ENCODE measurements around the gene CALM1.

Gene CALM1

DNA sequence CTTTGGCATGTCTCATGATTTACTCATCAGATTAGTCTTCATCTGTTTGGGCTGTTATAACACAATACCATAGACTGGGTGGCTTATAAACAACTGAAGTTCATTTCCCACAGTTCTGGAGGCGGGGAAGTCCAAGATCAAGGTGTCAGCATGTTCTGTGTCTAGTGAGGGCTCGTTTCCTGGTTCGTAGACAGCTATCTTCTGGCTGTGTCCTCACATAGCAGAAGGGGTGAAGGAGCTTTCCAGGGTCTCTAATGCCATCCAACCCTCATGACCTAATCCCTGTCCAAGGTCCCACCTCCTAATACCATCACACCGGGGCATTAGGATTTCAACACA lies 34.3 kb upstream of the CALM1 start:
- Histone ChIP-seq H3K4me1 (ENCODE audit: control insufficient read depth in 1 of 2, insufficient read depth in 2 of 2, low read length in 2 of 2) (no peaks in the 10 kb centered on the region), H2BK120ac (ENCODE audit: insufficient read depth, low read length, poor library complexity) (no peak overlapping the region), H3K79me1 (ENCODE audit: low read length) (no peaks in the 10 kb centered on the region), H2BK5ac (ENCODE audit: low read depth, low read length, poor library complexity) (no peak overlapping the region), H3K18ac (ENCODE audit: low read length) (no peak overlapping the region), H3K9ac (ENCODE audit: low read length) (no peak overlapping the region), H3K4me3 (ENCODE audit: low read depth, low read length) (no peak overlapping the region), H3K4ac (ENCODE audit: low read depth, low read length) (no peak overlapping the region), H3K4me2 (ENCODE audit: low read length) (no peak overlapping the region), H3K36me3 (ENCODE audit: control insufficient read depth in 1 of 2, insufficient read depth in 2 of 2, low read length in 2 of 2) (no peaks in the 10 kb centered on the region), H3K23ac (ENCODE audit: low read length) (no peak overlapping the region), H3K27me3 (ENCODE audit: insufficient read depth, low read length) (no peaks in the 10 kb centered on the region), H4K8ac (ENCODE audit: low read depth, low read length) (no peak overlapping the region), H3K14ac (ENCODE audit: low read length) (no peak overlapping the region), H2AFZ (ENCODE audit: insufficient read depth, low read length, poor library complexity) (no peak overlapping the region), H4K12ac (ENCODE audit: low read depth, low read length) (no peak overlapping the region), H2AK5ac (ENCODE audit: low read length) (no peak overlapping the region), H3K9me3 (ENCODE audit: insufficient read depth, low read depth, low read length) (no peaks in the 10 kb centered on the region), H4K91ac (ENCODE audit: low read depth, low read length) (no peak overlapping the region), H3K27ac (ENCODE audit: low read depth, low read length) (no peak overlapping the region), H3K79me2 (ENCODE audit: control insufficient read depth, insufficient read depth, low read length, poor library complexity) (no peaks in the 10 kb centered on the region), H2BK12ac (ENCODE audit: low read length) (no peak overlapping the region)
- no peak for DNase-seq
- no CpG with 5 or more reads among the region's 4 CpGs for WGBS (ENCODE audit: extremely low coverage, insufficient coverage, insufficient read length)

DNA sequence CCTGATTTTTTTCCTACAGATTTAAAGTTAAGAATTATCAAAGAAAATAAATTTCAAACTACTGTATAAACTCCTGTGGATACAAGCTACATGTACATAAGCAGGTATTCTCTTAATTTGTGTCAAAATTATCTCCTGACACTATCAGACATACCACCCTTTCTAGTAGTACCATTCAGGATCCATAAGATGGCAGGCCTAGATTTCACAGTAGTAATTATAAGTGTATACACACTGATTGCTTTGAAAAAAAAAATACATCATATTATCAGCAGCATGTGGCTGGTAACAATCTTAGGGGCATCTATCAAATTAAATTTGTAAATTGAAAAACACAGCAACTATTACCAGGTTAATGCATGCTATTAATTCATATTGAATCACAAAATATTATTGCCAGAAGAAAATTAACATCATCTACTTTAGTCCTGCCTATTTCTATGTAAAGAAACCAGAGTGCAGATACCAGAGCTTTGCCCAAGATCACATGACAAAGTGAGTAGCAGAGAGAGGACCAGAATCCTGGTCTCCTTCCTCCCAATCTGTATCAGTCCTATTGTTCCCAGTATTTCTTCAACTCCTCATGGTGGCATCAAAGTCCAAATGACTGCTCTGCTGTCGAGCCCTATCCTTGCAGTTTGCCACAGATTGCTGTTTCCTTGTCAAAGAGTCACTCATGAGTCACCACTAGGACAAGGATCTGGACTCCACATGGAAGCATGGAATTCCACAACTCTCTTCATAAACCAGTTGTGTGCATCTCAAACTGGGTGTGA lies 27.7 kb upstream of the CALM1 start:
- no peak overlapping the region for H2AK5ac ChIP-seq (ENCODE audit: low read length)
- no peak overlapping the region for H3K23ac ChIP-seq (ENCODE audit: low read length)
- no peaks in the 10 kb centered on the region for H3K9me3 ChIP-seq (ENCODE audit: insufficient read depth, low read depth, low read length)
- no CpG with 5 or more reads among the region's 1 CpG for WGBS (ENCODE audit: extremely low coverage, insufficient coverage, insufficient read length)
- no peak overlapping the region for H2BK5ac ChIP-seq (ENCODE audit: low read depth, low read length, poor library complexity)
- H4K91ac ChIP-seq (ENCODE audit: low read depth, low read length): no peak overlapping the region
- no peak overlapping the region for H4K12ac ChIP-seq (ENCODE audit: low read depth, low read length)
- no peaks in the 10 kb centered on the region for H3K4me1 ChIP-seq (ENCODE audit: control insufficient read depth in 1 of 2, insufficient read depth in 2 of 2, low read length in 2 of 2)
- H3K79me1 ChIP-seq (ENCODE audit: low read length): no peaks in the 10 kb centered on the region
- no peak overlapping the region for H2BK12ac ChIP-seq (ENCODE audit: low read length)
- H2BK120ac ChIP-seq (ENCODE audit: insufficient read depth, low read length, poor library complexity): no peak overlapping the region
- H3K14ac ChIP-seq (ENCODE audit: low read length): no peak overlapping the region
- no peak overlapping the region for H4K8ac ChIP-seq (ENCODE audit: low read depth, low read length)
- no peaks in the 10 kb centered on the region for H3K79me2 ChIP-seq (ENCODE audit: control insufficient read depth, insufficient read depth, low read length, poor library complexity)
- H3K4me2 ChIP-seq (ENCODE audit: low read length): no peak overlapping the region
- H3K4me3 ChIP-seq (ENCODE audit: low read depth, low read length): no peak overlapping the region
- no peak overlapping the region for H3K4ac ChIP-seq (ENCODE audit: low read depth, low read length)
- H3K36me3 ChIP-seq (ENCODE audit: control insufficient read depth in 1 of 2, insufficient read depth in 2 of 2, low read length in 2 of 2): no peaks in the 10 kb centered on the region
- H3K27ac ChIP-seq (ENCODE audit: low read depth, low read length): no peak overlapping the region
- H3K9ac ChIP-seq (ENCODE audit: low read length): no peak overlapping the region
- H3K18ac ChIP-seq (ENCODE audit: low read length): no peak overlapping the region
- no peak overlapping the region for H2AFZ ChIP-seq (ENCODE audit: insufficient read depth, low read length, poor library complexity)
- DNase-seq: no peak
- H3K27me3 ChIP-seq (ENCODE audit: insufficient read depth, low read length): no peaks in the 10 kb centered on the region

DNA sequence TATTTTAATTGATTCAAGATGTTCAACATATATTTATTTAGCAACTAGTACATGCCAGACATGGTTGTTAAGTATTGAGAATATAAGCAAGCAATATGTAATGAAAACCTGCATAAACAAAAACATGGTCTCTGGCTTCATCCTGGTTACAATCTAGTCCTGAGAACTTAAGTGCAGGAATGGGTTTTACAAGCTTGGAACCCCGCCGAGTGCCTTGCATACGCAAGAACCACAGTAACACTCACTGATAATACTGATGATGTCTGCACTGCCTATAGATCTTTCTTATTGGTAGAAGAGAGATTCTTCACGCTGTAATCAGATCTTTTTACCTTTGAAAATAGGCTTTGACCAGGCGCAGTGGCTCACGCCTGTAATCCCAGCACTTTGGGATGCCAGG lies 22.9 kb upstream of the CALM1 start:
- Histone ChIP-seq H2AFZ (ENCODE audit: insufficient read depth, low read length, poor library complexity) (no peak overlapping the region), H4K12ac (ENCODE audit: low read depth, low read length) (no peak overlapping the region), H3K18ac (ENCODE audit: low read length) (no peak overlapping the region), H3K4ac (ENCODE audit: low read depth, low read length) (no peak overlapping the region), H3K4me1 (ENCODE audit: control insufficient read depth in 1 of 2, insufficient read depth in 2 of 2, low read length in 2 of 2) (no peaks in the 10 kb centered on the region), H3K79me1 (ENCODE audit: low read length) (no peaks in the 10 kb centered on the region), H3K36me3 (ENCODE audit: control insufficient read depth in 1 of 2, insufficient read depth in 2 of 2, low read length in 2 of 2) (no peaks in the 10 kb centered on the region), H2BK5ac (ENCODE audit: low read depth, low read length, poor library complexity) (no peak overlapping the region), H3K4me2 (ENCODE audit: low read length) (no peak overlapping the region), H3K4me3 (ENCODE audit: low read depth, low read length) (no peak overlapping the region), H3K23ac (ENCODE audit: low read length) (no peak overlapping the region), H3K79me2 (ENCODE audit: control insufficient read depth, insufficient read depth, low read length, poor library complexity) (no peaks in the 10 kb centered on the region), H3K27me3 (ENCODE audit: insufficient read depth, low read length) (no peaks in the 10 kb centered on the region), H2BK120ac (ENCODE audit: insufficient read depth, low read length, poor library complexity) (no peak overlapping the region), H2BK12ac (ENCODE audit: low read length) (no peak overlapping the region), H4K91ac (ENCODE audit: low read depth, low read length) (no peak overlapping the region), H3K9ac (ENCODE audit: low read length) (no peak overlapping the region), H4K8ac (ENCODE audit: low read depth, low read length) (no peak overlapping the region), H2AK5ac (ENCODE audit: low read length) (no peak overlapping the region), H3K14ac (ENCODE audit: low read length) (no peak overlapping the region), H3K9me3 (ENCODE audit: insufficient read depth, low read depth, low read length) (no peaks in the 10 kb centered on the region), H3K27ac (ENCODE audit: low read depth, low read length) (no peak overlapping the region)
- DNase-seq: no peak
- no CpG with 5 or more reads among the region's 6 CpGs for WGBS (ENCODE audit: extremely low coverage, insufficient coverage, insufficient read length)

DNA sequence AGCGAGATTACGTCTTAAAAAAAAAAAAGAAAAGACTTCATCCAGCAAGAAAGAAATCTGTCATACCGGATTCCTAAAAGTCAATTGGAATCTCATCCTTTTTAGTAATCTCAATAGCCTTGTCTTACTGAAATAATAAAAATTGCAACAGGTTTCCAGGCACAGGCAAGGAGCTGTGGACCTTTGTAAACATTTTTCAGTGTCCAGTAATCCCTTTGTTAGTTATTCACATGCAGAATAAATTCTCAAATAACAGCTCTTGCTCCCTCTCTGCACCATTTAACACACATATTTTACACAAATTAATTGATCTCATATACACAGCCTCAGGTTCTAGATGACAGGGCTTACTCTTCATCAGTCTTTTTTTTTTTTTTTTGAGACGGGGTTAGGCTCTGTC lies 22.0 kb upstream of the CALM1 start:
- Histone ChIP-seq H3K27me3 (ENCODE audit: insufficient read depth, low read length) (no peaks in the 10 kb centered on the region), H2BK5ac (ENCODE audit: low read depth, low read length, poor library complexity) (no peak overlapping the region), H2AK5ac (ENCODE audit: low read length) (no peak overlapping the region), H3K4me3 (ENCODE audit: low read depth, low read length) (no peak overlapping the region), H2BK120ac (ENCODE audit: insufficient read depth, low read length, poor library complexity) (no peak overlapping the region), H3K23ac (ENCODE audit: low read length) (no peak overlapping the region), H3K79me1 (ENCODE audit: low read length) (no peaks in the 10 kb centered on the region), H3K4ac (ENCODE audit: low read depth, low read length) (no peak overlapping the region), H3K4me1 (ENCODE audit: control insufficient read depth in 1 of 2, insufficient read depth in 2 of 2, low read length in 2 of 2) (no peaks in the 10 kb centered on the region), H3K9me3 (ENCODE audit: insufficient read depth, low read depth, low read length) (no peaks in the 10 kb centered on the region), H2AFZ (ENCODE audit: insufficient read depth, low read length, poor library complexity) (no peak overlapping the region), H4K91ac (ENCODE audit: low read depth, low read length) (no peak overlapping the region), H4K12ac (ENCODE audit: low read depth, low read length) (no peak overlapping the region), H3K18ac (ENCODE audit: low read length) (no peak overlapping the region), H3K27ac (ENCODE audit: low read depth, low read length) (no peak overlapping the region), H3K14ac (ENCODE audit: low read length) (no peak overlapping the region), H3K4me2 (ENCODE audit: low read length) (no peak overlapping the region), H3K9ac (ENCODE audit: low read length) (no peak overlapping the region), H2BK12ac (ENCODE audit: low read length) (no peak overlapping the region), H4K8ac (ENCODE audit: low read depth, low read length) (no peak overlapping the region), H3K36me3 (ENCODE audit: control insufficient read depth in 1 of 2, insufficient read depth in 2 of 2, low read length in 2 of 2) (no peaks in the 10 kb centered on the region), H3K79me2 (ENCODE audit: control insufficient read depth, insufficient read depth, low read length, poor library complexity) (no peaks in the 10 kb centered on the region)
- WGBS (ENCODE audit: extremely low coverage, insufficient coverage, insufficient read length): no CpG with 5 or more reads among the region's 4 CpGs
- no peak for DNase-seq

All from trophoblast cell (in vitro differentiated cells and primary cell).